Loucy (cell line): Measurements from ENCODE around the gene LPGAT1.

Experiments
- H2AFZ ChIP-seq: fragments of 200-600 bp; sonication (generic); 2 replicates; pipeline ENCODE4 v1.6.0; 2016; ENCODE audit warnings: antibody characterized with exemption, mild to moderate bottlenecking, low read length, moderate library complexity
- H3F3A ChIP-seq: fragments of 200-600 bp; 2 replicates; pipeline ENCODE4 v1.6.0; 2016; ENCODE audit warnings: antibody characterized with exemption, low read depth, mild to moderate bottlenecking
- H3K27me3 ChIP-seq: fragments of 200-600 bp; sonication (generic); 2 replicates; pipeline ENCODE4 v1.6.1; 2014; ENCODE audit warnings: low read length, mild to moderate bottlenecking; ENCODE audit not compliant: insufficient read depth, poor library complexity, severe bottlenecking
- H3K36me3 ChIP-seq: fragments of 200-600 bp; sonication (generic); 2 replicates; pipeline ENCODE4 v1.6.1; 2016; ENCODE audit warnings: low read length; ENCODE audit not compliant: insufficient read depth
- H3K4me1 ChIP-seq: fragments of 200-600 bp; sonication (generic); 2 replicates; pipeline ENCODE4 v1.5.1; 2014; ENCODE audit warnings: low read length, mild to moderate bottlenecking; ENCODE audit not compliant: insufficient read depth, poor library complexity, severe bottlenecking
- H3K4me2 ChIP-seq: fragments of 200-600 bp; sonication (generic); 2 replicates; pipeline ENCODE4 v1.6.0; 2014; ENCODE audit warnings: antibody characterized with exemption, low read length, low read depth, mild to moderate bottlenecking; ENCODE audit not compliant: poor library complexity, severe bottlenecking
- H3K4me3 ChIP-seq: fragments of 200-600 bp; sonication (generic); 2 replicates; pipeline ENCODE4 v1.5.1; 2014; ENCODE audit warnings: low read length, mild to moderate bottlenecking, mixed read lengths; ENCODE audit not compliant: poor library complexity, severe bottlenecking
- H3K79me2 ChIP-seq: fragments of 200-600 bp; sonication (generic); 2 replicates; pipeline ENCODE4 v1.6.1; 2014; ENCODE audit warnings: low read length; ENCODE audit not compliant: insufficient read depth
- H3K9ac ChIP-seq: fragments of 200-600 bp; sonication (generic); 2 replicates; pipeline ENCODE4 v1.6.0; 2014; ENCODE audit warnings: mild to moderate bottlenecking, low read depth, low read length, moderate library complexity; ENCODE audit not compliant: poor library complexity, severe bottlenecking
- H3K9me2 ChIP-seq: fragments of 200-600 bp; sonication (generic); replicated peaks from 2 replicates; pipeline ENCODE4 v1.6.1; 2016; ENCODE audit warnings: low read depth, low read length, mixed read lengths
- H3K9me3 ChIP-seq: fragments of 200-600 bp; sonication (generic); 2 replicates; pipeline ENCODE4 v1.6.1; 2014; ENCODE audit warnings: mild to moderate bottlenecking, antibody characterized with exemption, low read length, low read depth; ENCODE audit not compliant: insufficient read depth
- H4K20me1 ChIP-seq: fragments of 200-600 bp; sonication (generic); 2 replicates; pipeline ENCODE4 v1.6.0; 2014; ENCODE audit warnings: antibody characterized with exemption, low read length, mild to moderate bottlenecking; ENCODE audit not compliant: insufficient read depth, poor library complexity, severe bottlenecking
- CTCF ChIP-seq: fragments of 200-600 bp; sonication (generic); conservative IDR thresholded peaks from 2 replicates; pipeline ENCODE4 v1.5.1; 2014; ENCODE audit warnings: mild to moderate bottlenecking, antibody characterized with exemption, low read length
- EZH2phosphoT487 ChIP-seq: fragments of 200-600 bp; IDR thresholded peaks from 2 replicates; pipeline ENCODE4 v1.6.1; 2018; ENCODE audit warnings: antibody characterized with exemption, mild to moderate bottlenecking, moderate library complexity, borderline replicate concordance

LPGAT1 gene

DNA sequence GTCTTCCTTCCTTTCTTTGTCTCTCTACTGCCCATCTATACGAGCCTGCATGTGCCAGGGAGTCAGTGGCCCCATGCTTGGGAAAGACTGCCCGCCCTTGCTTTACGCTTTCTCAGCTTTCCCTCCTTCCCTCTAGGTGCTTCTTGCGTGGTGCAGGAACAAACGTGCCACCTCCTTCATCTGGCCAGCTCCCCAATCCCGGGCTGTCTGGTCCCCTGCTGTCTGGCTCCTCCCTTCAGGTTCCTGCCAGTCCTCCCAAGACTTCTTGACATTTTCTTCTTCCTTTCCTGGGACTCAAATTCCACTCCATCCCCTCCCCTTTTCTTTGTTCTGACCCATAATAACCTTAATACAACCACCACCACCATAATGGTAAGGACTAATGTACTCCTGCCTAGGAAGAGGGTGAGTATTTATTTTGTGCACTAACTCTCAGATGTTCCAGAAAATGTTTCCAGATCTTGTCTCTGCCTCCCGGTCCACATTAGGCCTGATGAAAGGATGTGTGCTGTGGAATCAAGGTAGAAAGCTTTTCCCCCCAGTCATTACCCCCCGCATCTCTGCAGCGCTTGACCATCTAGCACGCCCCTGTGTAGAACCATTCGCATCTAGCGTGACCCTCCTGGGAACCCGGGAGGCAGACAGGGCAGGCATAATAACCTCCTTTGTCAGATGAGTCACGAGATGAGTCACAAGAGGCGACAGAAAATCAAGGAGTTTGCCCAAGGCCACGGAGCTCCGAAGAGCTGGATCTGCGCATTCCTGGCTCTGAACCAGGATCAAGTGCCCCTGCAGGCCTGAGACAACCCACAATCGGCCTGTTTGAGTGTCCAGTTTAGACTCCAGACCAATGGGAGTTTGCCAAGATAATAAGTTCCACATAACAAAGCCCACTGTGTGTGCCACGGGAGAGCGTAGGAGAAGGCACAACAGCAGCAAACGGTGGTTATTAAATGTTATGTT lies 95.1 kb downstream of the LPGAT1 start:
- H3K9me2 ChIP-seq, result no peaks in the 10 kb centered on the region
- no peaks in the 10 kb centered on the region for H3K27me3 ChIP-seq
- no peak overlapping the region for H3K9ac ChIP-seq
- H3K4me3 ChIP-seq, result no peak overlapping the region
- peaks cover 9% of the 10 kb centered on the region for H3F3A ChIP-seq
- no peaks in the 10 kb centered on the region for H3K9me3 ChIP-seq
- no peaks in the 10 kb centered on the region for H4K20me1 ChIP-seq
- peaks cover 32% of the 10 kb centered on the region for H3K4me1 ChIP-seq
- H3K79me2 ChIP-seq, result no peaks in the 10 kb centered on the region
- H2AFZ ChIP-seq, result no peak overlapping the region
- H3K36me3 ChIP-seq, result no peaks in the 10 kb centered on the region
- H3K4me2 ChIP-seq, result no peak overlapping the region
- TF ChIP-seq EZH2phosphoT487 (no peak), CTCF (no peak)

DNA sequence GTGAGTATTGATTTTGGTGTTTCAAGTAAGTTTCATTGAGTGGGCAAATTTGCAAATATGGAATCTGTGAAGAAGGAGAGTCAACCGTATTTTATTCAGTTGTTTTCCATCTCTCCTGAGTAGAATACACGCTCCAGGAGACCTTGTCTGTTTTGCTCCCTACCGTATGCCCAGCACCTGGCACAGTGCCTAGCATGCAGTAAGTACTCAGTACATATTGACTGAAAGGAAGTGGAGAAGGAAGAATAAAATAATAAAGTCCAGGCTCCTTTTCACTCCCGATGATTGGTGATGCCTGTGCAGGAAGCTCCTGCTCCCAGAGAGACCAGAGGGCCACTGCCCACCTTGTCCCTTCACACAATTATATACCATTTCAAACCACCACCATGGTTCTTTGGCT lies 95.8 kb downstream of the LPGAT1 start:
- no peaks in the 10 kb centered on the region for H4K20me1 ChIP-seq
- H3K9me3 ChIP-seq, result no peaks in the 10 kb centered on the region
- H3F3A ChIP-seq, result peaks cover 6% of the 10 kb centered on the region
- H3K79me2 ChIP-seq, result no peaks in the 10 kb centered on the region
- no peaks in the 10 kb centered on the region for H3K9me2 ChIP-seq
- no peak overlapping the region for H2AFZ ChIP-seq
- no peak overlapping the region for H3K4me2 ChIP-seq
- no peaks in the 10 kb centered on the region for H3K36me3 ChIP-seq
- H3K9ac ChIP-seq, result no peak overlapping the region
- peaks cover 25% of the 10 kb centered on the region for H3K4me1 ChIP-seq
- H3K4me3 ChIP-seq, result no peak overlapping the region
- TF ChIP-seq EZH2phosphoT487 (no peak), CTCF (no peak)
- H3K27me3 ChIP-seq, result no peaks in the 10 kb centered on the region

DNA sequence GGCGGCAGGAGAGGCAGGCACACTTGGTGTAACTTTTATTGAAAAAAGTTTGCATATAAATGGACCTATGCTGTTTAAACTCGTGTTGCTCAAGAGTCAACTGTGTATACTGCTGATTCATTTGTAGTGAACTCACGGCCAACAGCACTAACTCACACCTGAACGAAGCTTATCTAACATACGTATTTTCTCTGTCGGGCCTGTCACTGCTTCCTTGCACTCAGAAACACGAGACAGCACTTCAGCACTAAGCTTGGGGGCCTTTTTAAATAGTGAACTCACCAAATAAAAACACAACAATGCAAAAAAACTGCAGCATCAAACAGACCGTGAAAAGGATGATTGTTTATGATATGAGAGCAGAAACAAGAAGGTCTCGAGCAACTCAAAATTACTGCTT lies 96.2 kb downstream of the LPGAT1 start:
- no peaks in the 10 kb centered on the region for H3K36me3 ChIP-seq
- no peak overlapping the region for H3K4me3 ChIP-seq
- peaks cover 21% of the 10 kb centered on the region for H3K4me1 ChIP-seq
- H3K79me2 ChIP-seq, result no peaks in the 10 kb centered on the region
- H4K20me1 ChIP-seq, result no peaks in the 10 kb centered on the region
- H3K9me2 ChIP-seq, result no peaks in the 10 kb centered on the region
- no peaks in the 10 kb centered on the region for H3K9me3 ChIP-seq
- TF ChIP-seq EZH2phosphoT487 (no peak), CTCF (no peak)
- H3K9ac ChIP-seq, result no peak overlapping the region
- no peak overlapping the region for H2AFZ ChIP-seq
- H3K4me2 ChIP-seq, result no peak overlapping the region
- H3F3A ChIP-seq, result peaks cover 2% of the 10 kb centered on the region; the same call in 1 of the 2 replicates
- H3K27me3 ChIP-seq, result no peaks in the 10 kb centered on the region
